GM12878 (cell line): Measurements from ENCODE around the gene RIPOR3. TPM values are rescaled to one million over a fixed set of nuclear protein-coding genes. Genes with fewer than 3 reads are reported as not detected.

Experiments used
- CBFB ChIP-seq: IDR thresholded peaks from 2 replicates; pipeline ENCODE4 v1.6.1; 2016; ENCODE audit warnings: antibody characterized with exemption, low read depth
- CEBPB ChIP-seq, 2 experiments: fragments of 150-350 bp in 1 of 2; IDR thresholded peaks; 2 replicates each; pipeline ENCODE4 v1.6.1; 2012 to 2014; ENCODE audit warnings: low read depth in 2 of 2, low read length in 2 of 2, borderline replicate concordance in 1 of 2, inconsistent platforms in 1 of 2
- E2F4 ChIP-seq: IDR thresholded peaks from 2 replicates; pipeline ENCODE4 v1.6.1; 2012; ENCODE audit warnings: low read depth, low read length, improper control_type of control experiment
- GATAD2B ChIP-seq: fragments of 450-650 bp; conservative IDR thresholded peaks from 2 replicates; pipeline ENCODE4 v1.6.1; 2017; ENCODE audit warnings: low read depth, mild to moderate bottlenecking, moderate library complexity
- HSF1 ChIP-seq: fragments of 150-350 bp; IDR thresholded peaks from 2 replicates; pipeline ENCODE4 v1.6.1; 2014; ENCODE audit warnings: mild to moderate bottlenecking, low read depth, low read length
- IKZF2 ChIP-seq, 2 experiments: fragments of 450-650 bp; IDR thresholded peaks; 2 replicates each; pipeline ENCODE4 v1.6.1; 2017; ENCODE audit warnings: mild to moderate bottlenecking in 2 of 2, moderate library complexity in 2 of 2
- JUNB ChIP-seq: IDR thresholded peaks from 2 replicates; pipeline ENCODE4 v1.6.1; 2016; ENCODE audit warnings: antibody characterized with exemption, mild to moderate bottlenecking
- LARP7 ChIP-seq: fragments of 450-650 bp; IDR thresholded peaks from 2 replicates; pipeline ENCODE4 v1.6.1; 2017; ENCODE audit warnings: mild to moderate bottlenecking
- MTA3 ChIP-seq: IDR thresholded peaks from 2 replicates; pipeline ENCODE4 v1.6.1; 2012; ENCODE audit warnings: low read length, inconsistent platforms, borderline replicate concordance
- NR2F1 ChIP-seq: fragments of 450-650 bp; conservative IDR thresholded peaks from 2 replicates; pipeline ENCODE4 v1.6.1; 2017; ENCODE audit warnings: mild to moderate bottlenecking
- NRF1 ChIP-seq: conservative IDR thresholded peaks from 2 replicates; pipeline ENCODE4 v1.6.1; 2011; ENCODE audit warnings: mild to moderate bottlenecking, low read depth, low read length, improper control_type of control experiment
- PKNOX1 ChIP-seq: fragments of 450-650 bp; IDR thresholded peaks from 2 replicates; pipeline ENCODE4 v1.6.1; 2016; ENCODE audit warnings: mild to moderate bottlenecking
- POLR2AphosphoS5 ChIP-seq: IDR thresholded peaks from 2 replicates; pipeline ENCODE4 v1.6.1; 2011; ENCODE audit warnings: mild to moderate bottlenecking, low read length, inconsistent platforms
- POU2F2 ChIP-seq: IDR thresholded peaks from 3 replicates; pipeline ENCODE4 v1.6.1; 2011; ENCODE audit warnings: low read depth, mild to moderate bottlenecking, low read length, borderline replicate concordance
- RELA ChIP-seq: fragments of 450-650 bp; IDR thresholded peaks from 2 replicates; pipeline ENCODE4 v1.8.0; 2014; ENCODE audit warnings: borderline replicate concordance; ENCODE audit not compliant: partially characterized antibody
- SUPT20H ChIP-seq: IDR thresholded peaks from 2 replicates; pipeline ENCODE4 v1.6.1; 2011; ENCODE audit warnings: low read depth, mild to moderate bottlenecking, low read length, moderate library complexity, borderline replicate concordance; ENCODE audit not compliant: control insufficient read depth
- TBL1XR1 ChIP-seq: IDR thresholded peaks from 2 replicates; pipeline ENCODE4 v1.6.1; 2012; ENCODE audit warnings: low read depth, low read length, improper control_type of control experiment
- TCF7 ChIP-seq: IDR thresholded peaks from 2 replicates; pipeline ENCODE4 v1.6.1; 2014; ENCODE audit warnings: antibody characterized with exemption, borderline replicate concordance
- polyA plus RNA-seq, 11 experiments: library from polyadenylated mRNA; depleted of rRNA in 4 of 11; unstranded in 6 of 11; stranded (reverse) in 5 of 11; fragments of >200 nt; fragmentation: Nextera tagmentation in 4 of 11; fragmentation: Illumina TruSeq in 1 of 11; extraction: Ambion mirVana in 4 of 11; extraction: Trizol in 1 of 11; gene quantifications; 1 replicate in 1 of 11; 2 replicates in 10 of 11; pipeline versions ENCODE4 v1.2.1 to v1.2.3, GENCODE V29; 2011 to 2016; ENCODE audit warnings: inconsistent platforms in 2 of 11, missing spikeins in 2 of 11, low read depth in 1 of 11
- total RNA-seq, 4 experiments: library from RNA; depleted of rRNA in 3 of 4; stranded (reverse); fragments of >200 nt in 3 of 4; fragmentation: Illumina TruSeq in 1 of 4; extraction: Trizol in 1 of 4; gene quantifications; 2 replicates each; pipeline versions ENCODE4 v1.2.1 to v1.2.3, GENCODE V29; 2013 to 2021
- TF ChIP-seq, protein P1 (sequence below): fragments of 450-650 bp; formaldehyde crosslinking; IDR thresholded peaks from 2 replicates; pipeline ENCODE4 v1.4.0; 2022; ENCODE audit warnings: mild to moderate bottlenecking, moderate library complexity
- TF ChIP-seq, protein P2 (sequence below): IDR thresholded peaks from 2 replicates; pipeline ENCODE4 v1.6.1; 2012; ENCODE audit warnings: mild to moderate bottlenecking, low read depth, low read length

RIPOR3 gene
- total and polyA plus RNA-seq, 10 of the 15 experiments (the other 5 are each of a cell fraction or from before 2014, with no cell fraction given) = 0.04 to 0.55 (median 0.12) TPM; not detected in 6

DNA sequence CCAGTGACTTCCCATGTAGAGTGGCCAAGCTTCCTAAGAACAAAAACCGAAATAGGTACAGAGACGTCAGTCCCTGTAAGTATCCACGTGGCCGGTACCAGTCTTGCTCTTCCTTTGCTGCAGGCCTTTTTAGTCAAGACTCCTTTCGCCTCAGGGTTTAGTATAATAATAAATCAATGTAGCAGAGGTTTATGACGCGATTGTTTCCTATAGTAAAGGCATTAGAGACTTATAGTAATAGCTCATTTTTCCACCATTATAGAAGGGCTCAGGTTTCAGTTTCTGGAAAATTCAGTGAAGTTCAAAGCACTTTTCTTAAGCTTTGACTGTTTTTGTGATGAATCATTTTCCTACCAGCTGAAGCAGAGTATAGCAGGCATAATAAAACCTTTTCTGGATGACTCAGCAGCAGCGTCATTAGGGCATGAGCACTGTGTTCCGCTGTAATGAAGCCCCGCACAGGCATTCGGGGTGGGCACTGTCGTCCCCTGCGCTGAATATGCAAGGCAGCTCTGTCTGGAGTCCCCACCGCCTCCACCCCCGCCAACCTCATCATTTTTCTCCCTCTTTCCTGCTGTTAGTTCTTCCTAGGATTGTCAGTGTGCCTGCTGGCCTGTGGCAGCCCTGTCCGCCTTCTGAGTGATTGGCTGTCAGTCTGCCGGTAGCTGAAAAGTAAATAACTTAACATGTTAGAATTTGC, 129.8 kb downstream of the RIPOR3 start (continued):
- TF ChIP-seq, protein P1, sequence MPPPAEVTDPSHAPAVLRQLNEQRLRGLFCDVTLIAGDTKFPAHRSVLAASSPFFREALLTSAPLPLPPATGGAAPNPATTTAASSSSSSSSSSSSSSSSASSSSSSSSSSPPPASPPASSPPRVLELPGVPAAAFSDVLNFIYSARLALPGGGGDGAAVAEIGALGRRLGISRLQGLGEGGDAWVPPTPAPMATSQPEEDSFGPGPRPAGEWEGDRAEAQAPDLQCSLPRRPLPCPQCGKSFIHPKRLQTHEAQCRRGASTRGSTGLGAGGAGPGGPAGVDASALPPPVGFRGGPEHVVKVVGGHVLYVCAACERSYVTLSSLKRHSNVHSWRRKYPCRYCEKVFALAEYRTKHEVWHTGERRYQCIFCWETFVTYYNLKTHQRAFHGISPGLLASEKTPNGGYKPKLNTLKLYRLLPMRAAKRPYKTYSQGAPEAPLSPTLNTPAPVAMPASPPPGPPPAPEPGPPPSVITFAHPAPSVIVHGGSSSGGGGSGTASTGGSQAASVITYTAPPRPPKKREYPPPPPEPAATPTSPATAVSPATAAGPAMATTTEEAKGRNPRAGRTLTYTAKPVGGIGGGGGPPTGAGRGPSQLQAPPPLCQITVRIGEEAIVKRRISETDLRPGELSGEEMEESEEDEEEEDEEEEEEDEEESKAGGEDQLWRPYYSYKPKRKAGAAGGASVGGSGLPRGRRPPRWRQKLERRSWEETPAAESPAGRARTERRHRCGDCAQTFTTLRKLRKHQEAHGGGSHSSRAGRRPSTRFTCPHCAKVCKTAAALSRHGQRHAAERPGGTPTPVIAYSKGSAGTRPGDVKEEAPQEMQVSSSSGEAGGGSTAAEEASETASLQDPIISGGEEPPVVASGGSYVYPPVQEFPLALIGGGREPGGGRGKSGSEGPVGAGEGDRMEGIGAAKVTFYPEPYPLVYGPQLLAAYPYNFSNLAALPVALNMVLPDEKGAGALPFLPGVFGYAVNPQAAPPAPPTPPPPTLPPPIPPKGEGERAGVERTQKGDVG = no peak
- TF ChIP-seq TCF7 = peak; percentile 79; the same call in 1 of the 2 replicates
- TF ChIP-seq, protein P2, sequence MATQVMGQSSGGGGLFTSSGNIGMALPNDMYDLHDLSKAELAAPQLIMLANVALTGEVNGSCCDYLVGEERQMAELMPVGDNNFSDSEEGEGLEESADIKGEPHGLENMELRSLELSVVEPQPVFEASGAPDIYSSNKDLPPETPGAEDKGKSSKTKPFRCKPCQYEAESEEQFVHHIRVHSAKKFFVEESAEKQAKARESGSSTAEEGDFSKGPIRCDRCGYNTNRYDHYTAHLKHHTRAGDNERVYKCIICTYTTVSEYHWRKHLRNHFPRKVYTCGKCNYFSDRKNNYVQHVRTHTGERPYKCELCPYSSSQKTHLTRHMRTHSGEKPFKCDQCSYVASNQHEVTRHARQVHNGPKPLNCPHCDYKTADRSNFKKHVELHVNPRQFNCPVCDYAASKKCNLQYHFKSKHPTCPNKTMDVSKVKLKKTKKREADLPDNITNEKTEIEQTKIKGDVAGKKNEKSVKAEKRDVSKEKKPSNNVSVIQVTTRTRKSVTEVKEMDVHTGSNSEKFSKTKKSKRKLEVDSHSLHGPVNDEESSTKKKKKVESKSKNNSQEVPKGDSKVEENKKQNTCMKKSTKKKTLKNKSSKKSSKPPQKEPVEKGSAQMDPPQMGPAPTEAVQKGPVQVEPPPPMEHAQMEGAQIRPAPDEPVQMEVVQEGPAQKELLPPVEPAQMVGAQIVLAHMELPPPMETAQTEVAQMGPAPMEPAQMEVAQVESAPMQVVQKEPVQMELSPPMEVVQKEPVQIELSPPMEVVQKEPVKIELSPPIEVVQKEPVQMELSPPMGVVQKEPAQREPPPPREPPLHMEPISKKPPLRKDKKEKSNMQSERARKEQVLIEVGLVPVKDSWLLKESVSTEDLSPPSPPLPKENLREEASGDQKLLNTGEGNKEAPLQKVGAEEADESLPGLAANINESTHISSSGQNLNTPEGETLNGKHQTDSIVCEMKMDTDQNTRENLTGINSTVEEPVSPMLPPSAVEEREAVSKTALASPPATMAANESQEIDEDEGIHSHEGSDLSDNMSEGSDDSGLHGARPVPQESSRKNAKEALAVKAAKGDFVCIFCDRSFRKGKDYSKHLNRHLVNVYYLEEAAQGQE = no peak
- TF ChIP-seq JUNB = peak; percentile 95
- no peak for TF ChIP-seq SUPT20H
- no peak for TF ChIP-seq CEBPB (IDR thresholded peaks at IDR 0.05; ENCODE audit: borderline replicate concordance in 1 of 2, low read depth in 2 of 2, low read length in 2 of 2)
- TF ChIP-seq IKZF2 (IDR thresholded peaks at IDR 0.05) = no peak
- TF ChIP-seq NRF1 = no peak
- no peak for TF ChIP-seq POU2F2
- TF ChIP-seq PKNOX1 = no peak
- no peak for TF ChIP-seq TBL1XR1
- TF ChIP-seq RELA = no peak
- TF ChIP-seq LARP7 = no peak
- TF ChIP-seq GATAD2B = no peak
- TF ChIP-seq CBFB = no peak
- no peak for TF ChIP-seq HSF1
- TF ChIP-seq NR2F1 = no peak
- TF ChIP-seq E2F4 = no peak
- no peak for TF ChIP-seq MTA3
- TF ChIP-seq POLR2AphosphoS5 = no peak
